GM18519 (cell line): ENCODE measurements around the gene EIF1AY.
A peak's percentile ranks its signal among the peaks of the same experiment; 100 is the strongest.
"Not testable (repeated sequence)": the region's sequence is repeated elsewhere in the genome, so short reads cannot be mapped to it uniquely, and the experiment has no call there.

Experiments used
- ATAC-seq: cut with Tn5 transposase; IDR thresholded peaks from one replicate; pipeline ENCODE4 v1.9.1; 2021; ENCODE audit warnings: mild to moderate bottlenecking, moderate library complexity; ENCODE audit not compliant: unreplicated experiment, low FRiP score

The EIF1AY gene, protein sequence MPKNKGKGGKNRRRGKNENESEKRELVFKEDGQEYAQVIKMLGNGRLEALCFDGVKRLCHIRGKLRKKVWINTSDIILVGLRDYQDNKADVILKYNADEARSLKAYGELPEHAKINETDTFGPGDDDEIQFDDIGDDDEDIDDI

DNA sequence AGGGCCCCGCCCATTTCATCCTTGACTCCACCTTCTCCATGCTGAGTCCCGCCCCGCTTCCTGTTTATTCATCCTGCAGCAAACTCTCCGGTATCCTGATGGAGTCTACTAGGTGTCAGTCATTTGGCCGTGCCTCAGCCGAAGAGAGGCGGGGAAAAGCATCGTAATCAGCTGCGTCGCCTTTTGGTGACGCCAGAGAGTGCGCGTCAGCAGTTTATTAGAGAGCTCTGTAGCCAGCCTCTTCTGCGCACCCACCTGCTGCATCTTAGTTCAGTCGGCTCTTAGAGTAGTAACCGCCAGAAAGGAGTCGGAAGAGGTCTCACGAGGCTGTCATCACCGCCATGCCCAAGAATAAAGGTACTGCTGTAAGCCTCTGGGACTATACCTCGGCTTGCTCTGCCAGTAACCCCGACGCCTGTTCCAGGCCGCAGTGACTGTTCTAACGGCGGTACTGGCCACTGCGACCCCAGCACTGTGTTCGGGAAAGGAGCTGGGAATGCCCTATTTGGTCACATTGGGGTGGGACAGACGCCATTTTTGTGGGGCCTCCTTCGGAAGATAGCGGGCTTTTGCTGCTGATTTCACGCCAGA is at the start of gene EIF1AY:
TSS of gene EIF1AY (plus strand) at position 246 of the 591 bp plus-strand sequence. CDS start at position 342, 96 bp downstream.
- ATAC-seq, result peak; percentile 85

DNA sequence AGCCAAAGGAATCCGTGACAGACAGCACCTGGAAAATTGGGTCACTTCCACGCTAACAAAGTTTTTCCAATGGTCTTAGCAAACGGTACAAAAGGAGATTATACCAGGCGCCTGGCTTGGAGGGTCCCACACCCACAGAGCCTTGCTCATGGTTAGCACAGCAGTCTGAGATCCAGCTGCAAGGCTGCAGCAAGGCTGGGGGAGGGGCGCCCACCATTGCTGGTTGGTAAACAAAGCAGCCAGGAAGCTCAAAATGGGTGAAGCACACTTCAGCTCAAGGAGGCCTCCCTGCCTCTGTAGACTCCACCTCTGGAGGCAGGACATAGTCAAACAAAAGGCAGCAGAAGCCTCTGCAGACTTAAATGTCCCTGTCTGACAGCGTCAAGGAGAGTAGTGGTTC is 47.1 kb upstream of the EIF1AY start:
- no peak for ATAC-seq

DNA sequence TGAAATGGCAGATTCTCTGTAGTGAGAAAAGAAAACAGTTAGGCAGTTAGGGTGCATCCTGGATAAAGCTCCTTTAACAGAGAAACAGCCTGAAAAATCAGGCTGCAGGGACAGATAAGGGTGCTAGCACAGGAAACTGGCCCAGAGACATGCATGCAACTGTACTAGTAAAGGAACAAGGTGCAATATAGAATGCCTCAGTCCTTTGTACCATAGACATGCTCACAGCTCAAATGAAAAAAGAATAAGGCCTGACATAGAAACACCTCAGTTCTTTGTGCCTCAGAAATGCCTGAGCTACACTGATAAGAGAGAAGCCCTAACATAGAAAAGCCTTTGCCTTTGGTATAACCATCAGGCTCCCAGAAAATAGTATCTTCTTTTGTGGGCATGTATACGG is 37.4 kb upstream of the EIF1AY start:
- ATAC-seq, result no peak

DNA sequence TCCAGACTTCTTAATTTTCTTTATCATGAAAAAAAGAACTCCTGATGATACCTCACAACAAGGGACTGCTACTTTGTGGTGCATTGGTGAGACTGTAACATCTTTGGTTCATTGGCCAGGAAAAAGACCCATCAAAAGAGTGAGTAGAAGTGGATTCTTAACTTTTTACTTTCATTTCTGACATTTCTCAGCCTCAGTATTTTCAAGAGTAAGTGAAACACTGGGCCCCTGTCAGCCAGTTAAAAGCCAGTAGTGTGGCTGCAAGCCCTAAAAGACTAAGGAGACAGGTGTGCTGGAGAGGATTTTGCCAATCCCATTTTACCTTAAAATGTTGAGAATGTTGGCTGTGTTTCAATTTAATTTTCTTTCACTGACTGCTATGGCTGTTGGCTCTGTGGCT is 36.6 kb upstream of the EIF1AY start:
- ATAC-seq, result no peak

- ATAC-seq, result no peak
Measured at GRCh38 chrY:20544451-20544960, 31.1 kb upstream of the EIF1AY start.

DNA sequence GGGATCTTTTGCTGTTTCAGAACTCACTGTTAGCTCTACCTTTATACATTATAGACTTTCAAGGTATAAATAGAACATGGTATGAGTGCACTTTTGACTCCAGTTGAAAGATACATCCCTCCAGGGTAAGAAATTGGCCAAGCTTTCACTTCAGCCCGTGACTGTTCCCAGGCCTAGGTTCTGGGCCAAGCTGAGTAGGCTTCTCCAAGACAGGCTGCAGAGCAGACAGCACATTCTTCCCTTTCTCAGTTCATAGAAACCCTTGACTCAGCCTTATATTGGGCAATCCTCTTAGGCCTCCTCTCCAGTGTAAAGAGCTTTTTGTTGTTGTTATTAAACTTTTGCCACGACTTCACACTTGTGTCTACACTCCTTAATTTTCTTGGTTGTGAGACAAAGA is 29.5 kb upstream of the EIF1AY start:
- no peak for ATAC-seq

DNA sequence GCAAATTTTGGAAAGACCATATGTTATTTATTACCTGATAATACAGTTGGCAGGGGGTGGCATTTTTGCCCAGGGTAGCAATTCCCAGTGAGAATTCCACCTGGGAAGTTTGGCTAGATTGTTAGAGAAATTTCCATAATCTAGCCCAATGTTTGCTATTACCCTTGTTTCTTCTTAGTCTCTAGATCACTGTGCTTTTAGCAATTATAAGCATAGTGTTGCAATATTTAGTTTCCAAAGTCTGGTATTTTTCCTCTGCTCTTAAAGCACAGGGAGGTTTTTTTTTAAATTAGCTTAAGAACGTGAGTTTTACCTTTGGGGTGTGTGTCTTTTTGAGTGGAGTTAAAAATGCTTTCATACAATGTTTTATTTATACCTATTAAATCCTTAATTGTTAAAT is 26.3 kb upstream of the EIF1AY start:
- no peak for ATAC-seq

DNA sequence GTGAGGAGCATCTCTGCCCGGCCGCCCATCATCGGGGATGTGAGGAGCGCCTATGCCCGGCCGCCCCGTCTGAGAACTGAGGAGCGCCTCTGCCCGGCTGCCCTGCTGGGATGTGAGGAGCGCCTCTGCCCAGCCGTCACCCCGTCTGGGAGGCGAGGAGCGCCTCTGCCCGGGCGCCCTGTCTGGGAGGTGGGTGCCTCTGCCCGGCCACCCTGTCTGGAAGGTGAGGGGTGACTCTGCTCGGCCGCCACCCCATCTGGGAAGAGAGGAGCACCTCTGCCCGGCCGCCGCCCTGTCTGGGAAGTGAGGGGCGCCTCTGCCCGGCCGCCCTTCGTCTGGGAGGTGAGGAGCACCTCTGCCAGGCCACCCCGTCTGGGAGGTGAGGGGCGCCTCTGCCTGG is 23.7 kb upstream of the EIF1AY start:
- no peak for ATAC-seq

DNA sequence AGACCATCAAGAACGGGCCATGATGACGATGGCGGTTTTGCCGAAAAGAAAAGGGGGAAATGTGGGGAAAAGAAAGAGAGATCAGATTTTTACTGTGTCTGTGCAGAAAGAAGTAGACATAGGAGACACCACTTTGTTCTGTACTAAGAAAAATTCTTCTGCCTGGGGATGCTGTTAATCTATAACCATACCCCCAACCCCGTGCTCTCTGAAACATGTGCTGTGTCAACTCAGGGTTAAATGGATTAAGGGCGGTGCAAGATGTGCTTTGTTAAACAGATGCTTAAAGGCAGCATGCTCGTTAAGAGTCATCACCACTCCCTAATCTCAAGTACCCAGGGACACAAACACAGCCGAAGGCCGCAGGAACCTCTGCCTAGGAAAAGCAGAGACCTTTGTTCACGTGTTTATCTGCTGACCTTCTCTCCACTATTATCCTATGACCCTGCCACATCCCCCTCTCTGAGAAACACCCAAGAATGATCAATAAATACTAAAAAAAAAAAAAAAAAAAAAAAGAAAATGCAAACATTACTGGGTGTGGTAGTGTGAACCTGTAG is 22.7 kb upstream of the EIF1AY start:
- ATAC-seq, result not testable (repeated sequence)

GRCh38 chrY:20555820-20556219 is 19.8 kb upstream of the EIF1AY start:
- ATAC-seq, result no peak

- ATAC-seq, result no peak
Measured at GRCh38 chrY:20558677-20559076, 16.9 kb upstream of the EIF1AY start.

DNA sequence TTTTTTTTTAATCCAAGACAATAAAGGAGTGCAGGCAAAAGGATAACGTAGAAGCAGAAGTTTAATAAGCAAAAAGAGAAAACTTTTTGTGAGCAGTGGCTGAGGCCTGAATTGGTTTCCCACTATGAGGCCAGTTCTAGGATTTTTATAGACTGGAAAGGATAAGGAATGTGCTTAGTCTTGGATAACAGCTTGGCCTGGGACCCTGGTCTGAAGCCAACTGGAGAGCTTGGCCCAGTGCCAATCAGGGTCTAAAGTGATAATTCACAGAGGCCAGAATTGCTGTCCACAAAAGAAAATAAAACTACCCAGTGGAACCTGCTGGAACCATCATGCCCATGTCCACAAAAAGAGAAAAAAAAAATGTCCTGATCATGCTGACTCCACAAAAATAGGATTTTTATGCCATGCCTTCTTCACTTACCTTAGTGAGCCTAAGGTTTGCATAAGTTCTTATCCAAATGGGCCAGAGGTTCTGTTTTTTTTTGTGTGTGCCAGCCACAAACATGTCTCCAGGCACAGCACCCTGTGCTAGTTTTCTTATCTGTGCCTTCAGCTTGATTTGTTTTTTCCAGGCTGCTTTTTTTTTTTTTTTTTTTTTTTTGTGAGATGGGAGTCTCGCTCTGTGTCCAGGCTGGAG is 15.6 kb upstream of the EIF1AY start:
- ATAC-seq, result no peak

DNA sequence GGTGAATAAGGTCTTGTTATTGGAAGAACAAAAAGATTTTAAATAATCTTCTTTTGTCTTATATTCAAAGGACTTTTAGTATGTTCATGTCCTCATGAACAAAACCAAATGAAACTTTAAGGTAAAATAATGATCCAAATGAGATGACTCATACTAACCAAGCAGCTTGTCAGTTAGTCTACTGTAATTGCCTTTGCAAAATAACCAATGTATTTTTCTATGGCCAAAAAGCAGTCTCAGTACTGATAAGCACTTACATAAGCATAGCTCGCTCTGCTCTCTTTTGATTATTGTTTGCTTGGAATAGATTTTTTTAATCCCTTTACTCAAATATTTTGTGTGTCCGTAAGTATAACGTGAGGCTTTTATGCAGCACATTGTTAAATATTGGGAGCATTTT is 4.3 kb upstream of the EIF1AY start:
- ATAC-seq, result no peak

DNA sequence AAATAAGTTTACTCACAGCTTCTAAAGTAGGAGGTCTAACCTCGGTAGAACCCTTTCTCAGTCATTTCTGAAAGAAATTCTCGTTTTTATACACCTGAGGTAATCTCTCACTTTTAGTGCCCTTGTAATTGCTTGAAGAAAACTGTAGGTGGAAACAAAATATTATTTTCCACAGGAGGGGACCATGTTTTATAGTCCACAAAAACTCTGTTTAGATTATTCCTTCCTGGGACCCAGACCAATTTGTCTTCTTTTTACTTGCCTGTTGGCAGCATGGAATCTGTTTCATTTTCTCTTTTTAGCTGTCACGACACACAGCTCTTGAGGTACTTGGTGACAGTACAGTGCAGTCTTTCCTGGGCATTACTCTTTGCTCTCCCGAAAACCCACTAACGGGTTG is 930 bp downstream of the EIF1AY start:
- ATAC-seq, result no peak

DNA sequence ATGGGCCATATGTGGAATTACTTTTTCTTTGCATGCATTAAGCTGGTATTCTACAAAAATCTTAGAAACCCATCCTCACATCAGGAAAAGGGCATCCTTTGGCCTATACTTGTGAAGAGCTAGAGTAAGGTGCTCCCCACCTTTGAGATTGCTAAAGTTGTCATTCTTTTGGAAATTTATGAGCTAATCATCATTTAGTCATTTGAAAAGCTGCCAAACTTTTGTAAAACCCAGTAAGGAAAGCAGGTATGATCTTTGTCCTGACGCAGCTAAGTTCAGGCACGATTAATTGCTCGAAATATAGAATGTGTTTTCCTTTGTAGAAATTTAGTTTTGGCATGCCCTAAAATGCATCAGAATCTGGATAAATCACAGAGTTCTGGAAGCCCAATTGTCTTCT is 2.6 kb downstream of the EIF1AY start:
- no peak for ATAC-seq

DNA sequence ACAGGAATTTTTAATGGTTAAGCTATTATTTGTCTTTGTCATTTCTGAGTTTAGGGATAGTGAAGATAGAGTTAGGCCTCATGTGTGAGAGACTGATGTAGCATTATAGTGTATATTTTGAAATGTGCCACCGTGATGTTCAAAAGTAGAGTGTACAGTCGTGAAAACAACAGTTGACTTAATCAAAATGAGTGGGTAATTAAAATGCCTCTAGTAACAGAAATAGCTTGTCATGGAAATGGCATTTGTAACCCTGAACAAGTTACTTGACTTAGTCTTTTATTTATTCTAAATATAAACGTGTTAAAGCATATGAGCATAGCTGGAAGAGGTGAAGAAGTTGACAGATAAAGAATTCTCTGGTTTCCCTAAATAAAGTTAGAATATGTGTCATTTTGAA is 6.1 kb downstream of the EIF1AY start:
- ATAC-seq, result no peak

DNA sequence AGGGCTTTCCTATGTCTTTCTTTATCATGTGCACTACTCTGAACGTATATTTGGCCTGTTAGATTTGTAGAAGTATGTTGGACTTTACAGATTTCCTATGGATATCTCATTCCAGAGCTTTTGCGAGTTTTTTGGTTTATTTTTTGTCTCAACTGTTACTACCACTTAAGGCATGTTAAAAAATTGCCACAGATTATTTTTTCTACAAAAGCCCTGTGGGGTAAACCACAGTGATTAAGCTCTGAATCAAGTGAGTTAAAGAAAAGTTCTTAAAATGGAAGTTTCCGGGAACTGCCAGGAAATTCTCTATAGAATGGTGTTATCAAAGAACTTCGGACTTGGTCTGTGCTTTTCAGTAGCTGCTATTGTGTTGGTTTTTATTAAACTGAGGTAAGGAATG is 10.6 kb downstream of the EIF1AY start:
- ATAC-seq, result no peak
